Esophagus squamous epithelium (tissue), 5 donors: ENCODE results near the gene HTN1. TPM values are rescaled to one million over a fixed set of nuclear protein-coding genes. Genes with fewer than 3 reads are reported as not detected.

ENCODE experiments used
- DNase-seq: peaks from one replicate; lab custom pipeline; 2025; lab: John Stamatoyannopoulos, UW
- H3K27ac ChIP-seq, 4 donors: fragments of 200-600 bp; sonication (generic); one replicate each; pipeline ENCODE4 v1.5.1; 2016 to 2019; ENCODE audit warnings: mild to moderate bottlenecking in 1 of 4
- H3K27me3 ChIP-seq, 4 donors: fragments of 200-600 bp; sonication (generic); 1 replicate in 3 of 4; 2 replicates in 1 of 4; pipeline versions ENCODE4 v1.5.1 to v1.6.0; 2017 to 2021; ENCODE audit warnings: antibody characterized with exemption in 1 of 4
- H3K36me3 ChIP-seq, 3 donors: fragments of 200-600 bp; sonication (generic); one replicate each; pipeline ENCODE4 v1.5.1; 2016 to 2019
- H3K4me1 ChIP-seq, 3 donors: fragments of 200-600 bp; sonication (generic); one replicate each; pipeline ENCODE4 v1.5.1; 2017 to 2019
- H3K4me3 ChIP-seq, 4 donors: fragments of 200-600 bp; sonication (generic); 1 replicate in 3 of 4; 2 replicates in 1 of 4; pipeline ENCODE4 v1.5.1; 2016 to 2019; ENCODE audit warnings: mild to moderate bottlenecking in 2 of 4, moderate library complexity in 1 of 4
- H3K9me3 ChIP-seq, 3 donors: fragments of 200-600 bp; sonication (generic); one replicate each; pipeline ENCODE4 v1.5.1; 2016 to 2019
- CTCF ChIP-seq, 6 experiments: fragments of 450-650 bp in 4 of 6; fragments of 200-600 bp in 2 of 6; sonication (generic) in 2 of 6; IDR thresholded peaks; one replicate each; pipeline ENCODE4 v1.5.1; 2016 to 2019; ENCODE audit warnings: antibody characterized with exemption in 6 of 6, mild to moderate bottlenecking in 4 of 6, moderate library complexity in 4 of 6
- POLR2A ChIP-seq, 4 donors: fragments of 450-650 bp; IDR thresholded peaks; one replicate each; pipeline ENCODE4 v1.6.1; 2017; ENCODE audit warnings: antibody characterized with exemption in 4 of 4, mild to moderate bottlenecking in 4 of 4, moderate library complexity in 3 of 4
- WGBS, 2 donors: methylation state at CpG; one replicate each; pipeline ENCODE4 v1.1.5; 2018; 5-methylcytosine and 5-hydroxymethylcytosine counted together
- intact Hi-C: fragments of 100-400 bp; cut with DNase I; formaldehyde crosslinking; loops from one replicate; pipeline ENCODE4 v1.15.0; 2022
- total RNA-seq, 4 donors: library from RNA; depleted of rRNA; stranded (reverse); fragments of >200 nt; gene quantifications; one replicate each; pipeline ENCODE4 v1.1.0, GENCODE V29; 2016
- donor health status: DM: yes; HTN: yes; CAD: no.

HTN1 gene
- total RNA-seq, 4 donors from 2014 or later = not detected

- TF ChIP-seq CTCF (IDR thresholded peaks at IDR 0.05) = no peak
- TF ChIP-seq POLR2A (IDR thresholded peaks at IDR 0.05) = no peak
- intact Hi-C loops = no loop called here
- no peak for DNase-seq
Observed at GRCh38 chr4:70059149-70059548, 8.9 kb downstream of the HTN1 start.

DNA sequence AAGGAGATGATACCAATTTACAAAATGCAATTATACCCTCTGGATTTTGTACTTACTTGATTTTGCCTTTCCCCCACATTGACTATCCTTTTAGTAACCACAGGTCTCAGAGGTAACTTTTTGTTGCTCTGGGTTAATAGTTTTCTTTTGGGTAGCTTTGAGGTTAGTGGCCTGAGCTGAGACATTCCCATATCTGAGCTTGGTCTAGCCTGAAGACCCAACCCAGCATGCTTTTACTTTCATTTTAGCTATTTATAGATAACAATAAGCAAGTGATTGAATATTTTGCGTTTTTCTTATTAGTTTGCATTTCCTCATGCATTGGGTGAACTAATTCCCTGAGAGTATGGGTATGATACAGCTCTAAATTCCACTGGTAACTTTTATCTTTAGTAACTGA, 11.8 kb downstream of the HTN1 start:
- H3K4me1 ChIP-seq = no peaks in the 10 kb centered on the region
- WGBS, 2 donors = 38 to 53% methylated on average over 1 of the region's 1 CpG
- H3K27ac ChIP-seq = no peak overlapping the region
- DNase-seq = no peak
- no peaks in the 10 kb centered on the region for H3K27me3 ChIP-seq
- H3K36me3 ChIP-seq = no peaks in the 10 kb centered on the region
- TF ChIP-seq POLR2A (IDR thresholded peaks at IDR 0.05) (no peak), CTCF (IDR thresholded peaks at IDR 0.05) (no peak)
- no peak overlapping the region for H3K4me3 ChIP-seq
- intact Hi-C loops = no loop called here
- no peaks in the 10 kb centered on the region for H3K9me3 ChIP-seq

More at GRCh38 chr4:70059149-70059548, 8.9 kb downstream of the HTN1 start:
- no peaks in the 10 kb centered on the region for H3K27me3 ChIP-seq
- H3K4me3 ChIP-seq = no peak overlapping the region
- no peaks in the 10 kb centered on the region for H3K4me1 ChIP-seq
- H3K27ac ChIP-seq = no peak overlapping the region
- no peaks in the 10 kb centered on the region for H3K9me3 ChIP-seq
- H3K36me3 ChIP-seq = no peaks in the 10 kb centered on the region

GRCh38 chr4:70080205-70080604, 30.0 kb downstream of the HTN1 start:
- WGBS, 2 donors = 64 to 96% methylated on average over 1 of the region's 1 CpG
- intact Hi-C loops = no loop called here
- H3K36me3 ChIP-seq = no peaks in the 10 kb centered on the region
- H3K27ac ChIP-seq = no peak overlapping the region
- TF ChIP-seq POLR2A (IDR thresholded peaks at IDR 0.05) = no peak
- no peak for TF ChIP-seq CTCF (IDR thresholded peaks at IDR 0.05)
- H3K4me3 ChIP-seq = no peak overlapping the region
- DNase-seq = no peak
- no peaks in the 10 kb centered on the region for H3K27me3 ChIP-seq
- H3K9me3 ChIP-seq = no peaks in the 10 kb centered on the region
- H3K4me1 ChIP-seq = no peaks in the 10 kb centered on the region

GRCh38 chr4:70099206-70099605, 49.0 kb downstream of the HTN1 start:
- intact Hi-C loops = no loop called here
- Histone ChIP-seq H3K27me3 (no peaks in the 10 kb centered on the region), H3K36me3 (no peaks in the 10 kb centered on the region), H3K4me1 (no peaks in the 10 kb centered on the region), H3K27ac (no peak overlapping the region), H3K4me3 (no peak overlapping the region), H3K9me3 (no peaks in the 10 kb centered on the region)
- 78 to 84% methylated on average over 3 of the region's 3 CpGs for WGBS, 2 donors
- no peak for DNase-seq
- TF ChIP-seq POLR2A (IDR thresholded peaks at IDR 0.05) (no peak), CTCF (IDR thresholded peaks at IDR 0.05) (no peak)

Other genes with a start within 250 kb of the HTN1 start
- gene SULT1E1, start 190.3 kb upstream of the HTN1 start, total RNA-seq = 10 to 100 TPM in 1 of 4 donors, under 1 TPM in 1, not detected in 2; 0.61 to 13.5 TPM
- not detected for gene CSN1S1, start 119.4 kb upstream of the HTN1 start, total RNA-seq
- gene CSN2, start 84.7 kb upstream of the HTN1 start, total RNA-seq = not detected
- gene STATH, start 54.5 kb upstream of the HTN1 start, total RNA-seq = not detected
- not detected for gene HTN3, start 22.0 kb upstream of the HTN1 start, total RNA-seq
- gene PRR27, start 103.8 kb downstream of the HTN1 start, total RNA-seq = not detected
- gene ODAM, start 145.3 kb downstream of the HTN1 start, total RNA-seq = not detected
- gene FDCSP, start 175.7 kb downstream of the HTN1 start, total RNA-seq = 1 to 10 TPM in 1 of 4 donors, not detected in 3; 5.7 TPM
- not detected for gene CSN3, start 192.2 kb downstream of the HTN1 start, total RNA-seq